ENCODE results near the gene LMAN1L.

The LMAN1L gene

DNA sequence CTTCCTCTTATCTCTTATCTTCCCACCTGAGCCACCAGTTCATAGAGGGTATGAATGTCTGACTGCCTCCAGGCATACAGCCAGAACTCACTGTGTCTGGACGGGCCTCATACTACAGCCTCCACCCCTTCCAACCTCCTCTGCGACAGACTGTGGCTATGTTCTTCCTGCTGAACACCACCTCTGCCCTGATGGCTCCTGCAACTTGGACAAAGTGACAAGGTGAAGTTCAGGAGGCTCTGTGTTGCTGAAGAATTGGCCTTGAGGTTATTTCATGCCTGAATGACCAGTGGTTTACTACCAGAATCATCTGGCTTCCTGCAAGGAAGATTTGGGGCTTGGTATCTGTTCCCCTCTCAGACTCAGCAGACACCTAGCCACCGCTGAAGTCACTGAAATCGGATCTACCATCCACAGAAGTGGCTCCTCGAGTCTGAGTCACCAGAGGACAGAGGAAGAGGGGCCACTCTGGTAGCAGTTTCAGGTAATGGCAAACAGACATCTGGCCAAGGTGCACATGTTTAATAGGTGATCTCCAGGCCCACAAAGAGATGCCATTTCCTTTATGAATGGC, 44.5 kb downstream of the LMAN1L start:
- Histone ChIP-seq H3K9me3 (replicated peaks; ENCODE audit: low read length) (no peaks in the 10 kb centered on the region), H3K27me3 (ENCODE audit: control insufficient read depth, insufficient read depth, low read length) (no peaks in the 10 kb centered on the region), H3K4me2 (ENCODE audit: low read length) (no peak overlapping the region), H3K4me3 (ENCODE audit: low read length) (no peak overlapping the region), H3K4me1 (ENCODE audit: control insufficient read depth, insufficient read depth, low read length) (no peaks in the 10 kb centered on the region), H3K9ac (ENCODE audit: low read depth, low read length) (no peak overlapping the region), H3K36me3 (ENCODE audit: insufficient read depth, low read length) (peaks cover 31% of the 10 kb centered on the region)

DNA sequence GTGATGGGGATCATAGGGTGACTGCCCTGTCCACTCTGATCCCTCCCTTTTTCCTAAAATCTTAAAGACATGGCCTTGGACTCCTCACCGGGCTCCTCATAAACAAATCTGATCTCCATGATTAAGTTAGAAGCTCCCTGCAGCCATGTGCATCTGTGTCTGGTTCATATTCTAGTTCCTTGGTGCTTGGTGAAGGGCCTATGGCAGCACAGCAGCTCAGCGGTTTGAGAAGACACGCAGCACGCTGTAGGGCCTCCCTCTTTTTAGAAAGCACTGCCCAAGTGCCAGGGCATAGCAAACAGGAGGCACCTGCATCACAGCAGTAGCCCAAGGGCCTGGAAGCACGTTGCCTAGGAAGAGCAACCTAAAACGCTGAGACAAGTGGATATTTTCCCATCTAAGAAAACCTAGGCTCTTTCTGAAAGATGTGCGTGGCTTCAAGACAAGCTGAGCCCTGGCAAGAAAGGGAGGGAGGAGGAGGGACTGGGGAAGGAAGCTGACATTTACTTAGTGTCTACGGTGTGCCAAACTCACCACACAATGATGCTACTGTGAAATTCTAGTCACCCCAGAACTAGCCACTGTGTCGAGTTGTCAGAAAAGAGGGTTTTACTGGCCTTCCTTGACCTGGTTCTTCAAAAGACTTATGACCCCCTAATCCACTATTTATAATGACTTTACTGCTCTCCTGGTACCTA, 45.2 kb downstream of the LMAN1L start:
- Histone ChIP-seq H3K9ac (ENCODE audit: low read depth, low read length) (no peak overlapping the region), H3K4me2 (ENCODE audit: low read length) (no peak overlapping the region), H3K4me1 (ENCODE audit: control insufficient read depth, insufficient read depth, low read length) (no peaks in the 10 kb centered on the region), H3K36me3 (ENCODE audit: insufficient read depth, low read length) (peaks cover 26% of the 10 kb centered on the region), H3K27me3 (ENCODE audit: control insufficient read depth, insufficient read depth, low read length) (no peaks in the 10 kb centered on the region), H3K9me3 (replicated peaks; ENCODE audit: low read length) (no peaks in the 10 kb centered on the region), H3K4me3 (ENCODE audit: low read length) (no peak overlapping the region)

- no peak overlapping the region for H3K4me3 ChIP-seq (ENCODE audit: low read length)
- no peak overlapping the region for H3K9ac ChIP-seq (ENCODE audit: low read depth, low read length)
- H3K9me3 ChIP-seq (replicated peaks; ENCODE audit: low read length): no peaks in the 10 kb centered on the region
- peaks cover 3% of the 10 kb centered on the region for H3K4me1 ChIP-seq (ENCODE audit: control insufficient read depth, insufficient read depth, low read length)
- H3K36me3 ChIP-seq (ENCODE audit: insufficient read depth, low read length): peaks cover 21% of the 10 kb centered on the region
- no peaks in the 10 kb centered on the region for H3K27me3 ChIP-seq (ENCODE audit: control insufficient read depth, insufficient read depth, low read length)
- no peak overlapping the region for H3K4me2 ChIP-seq (ENCODE audit: low read length)
Observed at GRCh38 chr15:74858369-74858740, 45.7 kb downstream of the LMAN1L start.

DNA sequence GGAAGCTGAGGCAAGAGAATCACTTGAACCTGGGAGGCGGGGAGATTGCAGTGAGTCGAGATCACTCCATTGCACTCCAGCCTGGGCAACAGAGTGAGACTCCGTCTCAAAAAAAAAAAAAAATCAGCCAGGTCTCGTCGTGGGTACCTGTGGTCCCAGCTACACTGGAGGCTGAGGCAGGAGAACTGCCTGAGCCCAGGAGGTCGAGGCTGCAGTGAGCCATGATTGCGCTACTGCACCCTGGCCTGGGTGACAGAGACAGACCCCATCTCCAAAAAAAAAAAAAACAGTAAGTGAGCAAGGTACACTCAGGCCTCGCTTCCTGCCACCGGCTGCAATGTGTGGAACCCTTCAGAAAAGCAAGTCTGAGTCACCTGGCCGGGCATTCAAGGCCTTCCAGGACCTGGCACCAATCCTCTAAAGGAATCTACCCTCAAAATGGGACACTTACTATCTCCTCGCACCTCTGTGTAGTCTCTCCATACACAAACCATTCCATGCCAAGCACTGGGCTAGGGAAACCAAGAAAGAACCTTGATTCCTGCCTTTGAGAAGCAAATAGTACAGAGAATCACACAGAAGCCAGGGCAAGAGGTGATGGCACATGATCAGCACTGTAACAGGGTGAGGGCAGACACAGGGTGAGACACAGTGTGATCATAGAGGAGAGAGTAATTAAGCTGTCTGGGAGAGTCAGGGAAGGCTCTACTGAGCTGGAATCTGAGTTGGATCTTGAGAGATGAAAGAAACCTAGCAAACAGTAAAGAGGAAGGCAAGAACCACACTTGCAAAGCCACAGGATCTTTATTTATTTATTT, 50.8 kb downstream of the LMAN1L start:
- Histone ChIP-seq H3K4me1 (ENCODE audit: control insufficient read depth, insufficient read depth, low read length) (peaks cover 17% of the 10 kb centered on the region), H3K4me2 (ENCODE audit: low read length) (no peak overlapping the region), H3K27me3 (ENCODE audit: control insufficient read depth, insufficient read depth, low read length) (no peaks in the 10 kb centered on the region), H3K36me3 (ENCODE audit: insufficient read depth, low read length) (peaks cover 9% of the 10 kb centered on the region), H3K4me3 (ENCODE audit: low read length) (no peak overlapping the region), H3K9ac (ENCODE audit: low read depth, low read length) (no peak overlapping the region), H3K9me3 (replicated peaks; ENCODE audit: low read length) (no peaks in the 10 kb centered on the region)

DNA sequence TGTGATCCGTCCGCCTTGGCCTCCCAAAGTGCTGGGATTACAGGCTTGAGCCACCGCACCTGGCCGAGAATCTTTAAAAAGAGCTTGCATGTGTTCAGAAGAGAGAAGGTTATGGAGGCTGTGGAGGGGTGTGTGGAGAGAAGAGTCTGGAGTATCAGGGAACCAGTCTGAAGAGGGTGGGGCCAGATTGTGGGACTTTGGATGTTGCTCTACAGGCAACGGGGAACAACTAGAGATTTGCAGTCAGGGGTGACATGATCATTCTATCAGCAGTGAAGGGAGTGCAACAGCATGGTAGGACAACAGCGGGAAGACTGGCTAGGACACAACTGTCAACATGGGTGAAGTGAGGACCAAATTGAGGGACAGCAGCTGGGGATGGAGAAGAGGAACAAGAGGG, 51.7 kb downstream of the LMAN1L start:
- Histone ChIP-seq H3K9me3 (replicated peaks; ENCODE audit: low read length) (no peaks in the 10 kb centered on the region), H3K4me1 (ENCODE audit: control insufficient read depth, insufficient read depth, low read length) (peaks cover 18% of the 10 kb centered on the region), H3K36me3 (ENCODE audit: insufficient read depth, low read length) (peaks cover 9% of the 10 kb centered on the region), H3K27me3 (ENCODE audit: control insufficient read depth, insufficient read depth, low read length) (no peaks in the 10 kb centered on the region), H3K9ac (ENCODE audit: low read depth, low read length) (no peak overlapping the region), H3K4me2 (ENCODE audit: low read length) (no peak overlapping the region), H3K4me3 (ENCODE audit: low read length) (no peak overlapping the region)

GRCh38 chr15:74865316-74865715, 52.7 kb downstream of the LMAN1L start:
- H3K36me3 ChIP-seq (ENCODE audit: insufficient read depth, low read length): peaks cover 9% of the 10 kb centered on the region
- no peak overlapping the region for H3K4me3 ChIP-seq (ENCODE audit: low read length)
- no peaks in the 10 kb centered on the region for H3K9me3 ChIP-seq (replicated peaks; ENCODE audit: low read length)
- H3K9ac ChIP-seq (ENCODE audit: low read depth, low read length): no peak overlapping the region
- no peaks in the 10 kb centered on the region for H3K27me3 ChIP-seq (ENCODE audit: control insufficient read depth, insufficient read depth, low read length)
- H3K4me1 ChIP-seq (ENCODE audit: control insufficient read depth, insufficient read depth, low read length): peaks cover 28% of the 10 kb centered on the region
- H3K4me2 ChIP-seq (ENCODE audit: low read length): no peak overlapping the region

- no peaks in the 10 kb centered on the region for H3K27me3 ChIP-seq (ENCODE audit: control insufficient read depth, insufficient read depth, low read length)
Observed at GRCh38 chr15:74866090-74866489, 53.5 kb downstream of the LMAN1L start.

GRCh38 chr15:74867466-74868038, 54.9 kb downstream of the LMAN1L start:
- Histone ChIP-seq H3K4me1 (ENCODE audit: control insufficient read depth, insufficient read depth, low read length) (peaks cover 33% of the 10 kb centered on the region), H3K4me3 (ENCODE audit: low read length) (no peak overlapping the region), H3K9me3 (replicated peaks; ENCODE audit: low read length) (no peaks in the 10 kb centered on the region), H3K9ac (ENCODE audit: low read depth, low read length) (no peak overlapping the region), H3K27me3 (ENCODE audit: control insufficient read depth, insufficient read depth, low read length) (no peaks in the 10 kb centered on the region), H3K36me3 (ENCODE audit: insufficient read depth, low read length) (peaks cover 9% of the 10 kb centered on the region), H3K4me2 (ENCODE audit: low read length) (no peak overlapping the region)

More at GRCh38 chr15:74866090-74866489, 53.5 kb downstream of the LMAN1L start:
- H3K9me3 ChIP-seq (replicated peaks; ENCODE audit: low read length): no peaks in the 10 kb centered on the region
- H3K4me2 ChIP-seq (ENCODE audit: low read length): peak overlapping the region; percentile 19
- H3K36me3 ChIP-seq (ENCODE audit: insufficient read depth, low read length): peaks cover 13% of the 10 kb centered on the region
- H3K4me1 ChIP-seq (ENCODE audit: control insufficient read depth, insufficient read depth, low read length): peaks cover 33% of the 10 kb centered on the region
- H3K9ac ChIP-seq (ENCODE audit: low read depth, low read length): no peak overlapping the region
- no peak overlapping the region for H3K4me3 ChIP-seq (ENCODE audit: low read length)

GRCh38 chr15:74868059-74868458, 55.4 kb downstream of the LMAN1L start:
- Histone ChIP-seq H3K4me1 (ENCODE audit: control insufficient read depth, insufficient read depth, low read length) (peaks cover 33% of the 10 kb centered on the region), H3K36me3 (ENCODE audit: insufficient read depth, low read length) (peaks cover 9% of the 10 kb centered on the region), H3K4me3 (ENCODE audit: low read length) (no peak overlapping the region), H3K27me3 (ENCODE audit: control insufficient read depth, insufficient read depth, low read length) (no peaks in the 10 kb centered on the region), H3K9ac (ENCODE audit: low read depth, low read length) (no peak overlapping the region), H3K4me2 (ENCODE audit: low read length) (no peak overlapping the region), H3K9me3 (replicated peaks; ENCODE audit: low read length) (no peaks in the 10 kb centered on the region)

GRCh38 chr15:74869372-74869725, 56.7 kb downstream of the LMAN1L start:
- peaks cover 9% of the 10 kb centered on the region for H3K36me3 ChIP-seq (ENCODE audit: insufficient read depth, low read length)
- peaks cover 28% of the 10 kb centered on the region for H3K4me1 ChIP-seq (ENCODE audit: control insufficient read depth, insufficient read depth, low read length)
- H3K4me2 ChIP-seq (ENCODE audit: low read length): no peak overlapping the region
- H3K9me3 ChIP-seq (replicated peaks; ENCODE audit: low read length): no peaks in the 10 kb centered on the region
- no peak overlapping the region for H3K9ac ChIP-seq (ENCODE audit: low read depth, low read length)
- no peaks in the 10 kb centered on the region for H3K27me3 ChIP-seq (ENCODE audit: control insufficient read depth, insufficient read depth, low read length)
- no peak overlapping the region for H3K4me3 ChIP-seq (ENCODE audit: low read length)

GRCh38 chr15:74869726-74870407, 57.2 kb downstream of the LMAN1L start:
- peaks cover 28% of the 10 kb centered on the region for H3K4me1 ChIP-seq (ENCODE audit: control insufficient read depth, insufficient read depth, low read length)
- H3K36me3 ChIP-seq (ENCODE audit: insufficient read depth, low read length): peaks cover 9% of the 10 kb centered on the region
- H3K9ac ChIP-seq (ENCODE audit: low read depth, low read length): peak overlapping the region; percentile 0
- H3K4me3 ChIP-seq (ENCODE audit: low read length): no peak overlapping the region
- no peaks in the 10 kb centered on the region for H3K9me3 ChIP-seq (replicated peaks; ENCODE audit: low read length)
- H3K4me2 ChIP-seq (ENCODE audit: low read length): peak overlapping the region; percentile 41
- no peaks in the 10 kb centered on the region for H3K27me3 ChIP-seq (ENCODE audit: control insufficient read depth, insufficient read depth, low read length)

Measured in skeletal muscle satellite cell (primary cell).